DND-41 (cell line): Measurements from ENCODE around the gene BCAP29.

Experiments used
- CTCF ChIP-seq: IDR thresholded peaks from 2 replicates; pipeline ENCODE4 v1.5.1; 2012; ENCODE audit warnings: borderline replicate concordance, low read length, moderate library complexity, mild to moderate bottlenecking; ENCODE audit not compliant: poor library complexity, severe bottlenecking; ENCODE audit errors: extremely low read depth
- EZH2 ChIP-seq: IDR thresholded peaks from 3 replicates; pipeline ENCODE4 v1.6.1; 2012; ENCODE audit warnings: borderline replicate concordance, low read depth, mild to moderate bottlenecking, moderate library complexity, low read length, inconsistent platforms; ENCODE audit not compliant: severe bottlenecking

GRCh38 chr7:107610323-107610722 is 30.3 kb downstream of the BCAP29 start:
- TF ChIP-seq CTCF (no peak), EZH2 (no peak)
